Adrenal gland (tissue), 12 donors: ENCODE measurements around the gene IGFBP5. TPM values are rescaled to one million over a fixed set of nuclear protein-coding genes. Genes with fewer than 3 reads are reported as not detected.

Experiments used
- DNase-seq, 7 donors: peaks; one replicate each; pipeline ENCODE4 v3.0.0-alpha.2; 2019 to 2020
- H3K27ac ChIP-seq, 5 donors: fragments of 200-600 bp; sonication (generic) in 4 of 5; 1 replicate in 3 of 5; 2 replicates in 2 of 5; pipeline versions ENCODE4 v1.5.1 to v1.8.0; 2016 to 2020; ENCODE audit warnings: mild to moderate bottlenecking in 1 of 5
- H3K27me3 ChIP-seq: fragments of 200-600 bp; 2 replicates; pipeline ENCODE4 v1.8.0; 2021
- H3K36me3 ChIP-seq, 2 donors: fragments of 200-600 bp; replicated peaks in 1 of 2; 1 replicate in 1 of 2; 2 replicates in 1 of 2; pipeline versions ENCODE4 v1.5.1 to v1.8.0; 2018 to 2022
- H3K4me1 ChIP-seq, 2 donors: fragments of 200-600 bp; replicated peaks in 1 of 2; 1 replicate in 1 of 2; 2 replicates in 1 of 2; pipeline versions ENCODE4 v1.5.1 to v1.8.0; 2018 to 2021
- H3K4me3 ChIP-seq, 4 donors: fragments of 200-600 bp; sonication (generic) in 3 of 4; one replicate each; pipeline ENCODE4 v1.5.1; 2016 to 2018
- H3K9me3 ChIP-seq, 3 donors: fragments of 200-600 bp; sonication (generic) in 1 of 3; replicated peaks in 1 of 3; 1 replicate in 2 of 3; 2 replicates in 1 of 3; pipeline versions ENCODE4 v1.5.1 to v1.8.0; 2016 to 2021
- CTCF ChIP-seq, 6 experiments: fragments of 450-650 bp in 4 of 6; fragments of 200-600 bp in 2 of 6; sonication (generic) in 1 of 6; IDR thresholded peaks; 1 replicate in 5 of 6; 2 replicates in 1 of 6; pipeline versions ENCODE4 v1.5.1 to v1.8.0; 2016 to 2021; ENCODE audit warnings: antibody characterized with exemption in 6 of 6, mild to moderate bottlenecking in 2 of 6, moderate library complexity in 1 of 6
- POLR2A ChIP-seq, 2 donors: fragments of 450-650 bp; IDR thresholded peaks; one replicate each; pipeline ENCODE4 v1.6.1; 2017; ENCODE audit warnings: antibody characterized with exemption in 2 of 2, mild to moderate bottlenecking in 2 of 2, moderate library complexity in 1 of 2
- WGBS, 4 donors: extraction: QIAGEN DNeasy Blood & Tissue Kit in 2 of 4; methylation state at CpG; one replicate each; pipeline versions ENCODE4 v1.1.5 to v1.1.7; 2013 to 2017; 5-methylcytosine and 5-hydroxymethylcytosine counted together
- intact Hi-C, 2 donors: fragments of 100-400 bp; cut with DNase I; formaldehyde crosslinking; loops; one replicate each; pipeline versions ENCODE4 v1.14.1 to v1.15.0; 2022 to 2023
- polyA plus RNA-seq, 3 donors: library from polyadenylated mRNA; stranded (reverse); fragments of 200-250 nt in 2 of 3; fragments of 350-450 nt in 1 of 3; fragmentation: Illumina TruSeq in 1 of 3; extraction: RNeasy Lipid Tissue Mini Kit (QIAGEN cat#74804) in 1 of 3; gene quantifications; one replicate each; pipeline ENCODE4 v1.2.3, GENCODE V29; 2013 to 2014
- total RNA-seq, 9 donors: library from RNA; depleted of rRNA in 4 of 9; stranded (reverse); fragments of >200 nt in 4 of 9; fragments of 120-200 nt in 1 of 9; fragmentation: NEBNext Ultra II Directional in 1 of 9; extraction: Animal tissue kit (Norgen Biotek cat#: 25700) in 1 of 9; gene quantifications; one replicate each; pipeline versions ENCODE4 v1.1.0 to v1.2.4, GENCODE V29; 2013 to 2023
- donor health status: healthy with polysubstance abuse.
- donor health status: Bipolar disorder and iron deficiency.
- donor health status: DM: yes; HTN: yes; CAD: no.
- donor health status: DM: no; HTN: no; CAD: no.
- donor health status: DM: no; HTN: no; CAD: no.
- donor health status: DM: yes; HTN: yes; CAD: no.

IGFBP5 gene
- total and polyA plus RNA-seq, 12 donors = 92.5 to 2,550 (median 609) TPM

- no peak for TF ChIP-seq POLR2A (IDR thresholded peaks at IDR 0.05)
- TF ChIP-seq CTCF (IDR thresholded peaks at IDR 0.05) = peak in 2 of 6 experiments; percentile 15 to 23
- intact Hi-C loops = loop anchor here (5.0 to 10.0 kb wide), 3 partner anchors 825 to 1067 kb away; no protein-coding TSS in a partner anchor
- no peak for DNase-seq
- H3K4me3 ChIP-seq = no peak overlapping the region
- peaks cover 0 to 29% of the 10 kb centered on the region in 2 donors for H3K4me1 ChIP-seq
- no peaks in the 10 kb centered on the region for H3K27me3 ChIP-seq
- H3K9me3 ChIP-seq = no peaks in the 10 kb centered on the region
- peaks cover 0 to 7% of the 10 kb centered on the region in 2 donors for H3K36me3 ChIP-seq
- WGBS, 4 donors = 54 to 61% (median 59%) methylated on average over 2 to 4 of the region's 4 CpGs
- H3K27ac ChIP-seq = no peak overlapping the region
Observed at GRCh38 chr2:216687646-216688045, 7.7 kb downstream of the IGFBP5 start.

GRCh38 chr2:216687111-216687510 is 8.2 kb downstream of the IGFBP5 start:
- intact Hi-C loops = loop anchor here (5.0 to 10.0 kb wide), 3 partner anchors 825 to 1068 kb away; no protein-coding TSS in a partner anchor
- WGBS, 4 donors = 73 to 83% (median 79%) methylated on average over 4 to 5 of the region's 5 CpGs
- DNase-seq = no peak
- Histone ChIP-seq H3K27ac (peak overlapping the region in 1 of 5 donors; percentile 15), H3K9me3 (no peaks in the 10 kb centered on the region), H3K4me1 (peaks cover 0 to 32% of the 10 kb centered on the region in 2 donors), H3K36me3 (peaks cover 0 to 7% of the 10 kb centered on the region in 2 donors), H3K27me3 (no peaks in the 10 kb centered on the region), H3K4me3 (no peak overlapping the region)
- no peak for TF ChIP-seq POLR2A (IDR thresholded peaks at IDR 0.05)
- no peak for TF ChIP-seq CTCF (IDR thresholded peaks at IDR 0.05)

GRCh38 chr2:216685327-216685875 is 9.9 kb downstream of the IGFBP5 start:
- H3K36me3 ChIP-seq = peaks cover 0 to 7% of the 10 kb centered on the region in 2 donors
- peaks cover 0 to 38% of the 10 kb centered on the region in 2 donors for H3K4me1 ChIP-seq
- no peaks in the 10 kb centered on the region for H3K9me3 ChIP-seq
- H3K27me3 ChIP-seq = no peaks in the 10 kb centered on the region
- DNase-seq = no peak
- intact Hi-C loops = loop anchor here (5.0 to 10.0 kb wide), 3 partner anchors 827 to 1069 kb away; no protein-coding TSS in a partner anchor
- TF ChIP-seq POLR2A (IDR thresholded peaks at IDR 0.05) = no peak
- TF ChIP-seq CTCF (IDR thresholded peaks at IDR 0.05) = no peak
- H3K27ac ChIP-seq = no peak overlapping the region
- no peak overlapping the region for H3K4me3 ChIP-seq
- WGBS, 4 donors = 76 to 85% (median 81%) methylated on average over 5 of the region's 5 CpGs

GRCh38 chr2:216683846-216684245 is 11.5 kb downstream of the IGFBP5 start:
- Histone ChIP-seq H3K4me1 (peaks cover 0 to 33% of the 10 kb centered on the region in 2 donors), H3K9me3 (no peaks in the 10 kb centered on the region), H3K36me3 (peaks cover 0 to 4% of the 10 kb centered on the region in 2 donors), H3K27ac (peak overlapping the region in 3 of 5 donors; percentile 32 to 69 (median 44)), H3K4me3 (no peak overlapping the region), H3K27me3 (no peaks in the 10 kb centered on the region)
- intact Hi-C loops = loop anchor here (10.0 kb wide), 2 partner anchors 831 to 1071 kb away; no protein-coding TSS in a partner anchor
- peak in 5 of 7 donors; percentile 61 to 90 (median 73) for DNase-seq
- WGBS, 4 donors = 11 to 42% (median 40%) methylated on average over 1 to 3 of the region's 3 CpGs
- no peak for TF ChIP-seq CTCF (IDR thresholded peaks at IDR 0.05)
- TF ChIP-seq POLR2A (IDR thresholded peaks at IDR 0.05) = no peak
